Activated CD4-positive, alpha-beta T cell treated with anti-CD3 and anti-CD28 coated beads, Interleukin-2, amount 50 U/mL, for 4 hours (primary cell): ENCODE data around the gene MRPL53.

Source experiments
- DNase-seq, 2 experiments: peaks; one replicate each; pipeline ENCODE4 v3.0.0-alpha.2; 2020

The MRPL53 gene

GRCh38 chr2:74424139-74424992 lies 48.1 kb downstream of the MRPL53 start:
- no peak for DNase-seq

DNA sequence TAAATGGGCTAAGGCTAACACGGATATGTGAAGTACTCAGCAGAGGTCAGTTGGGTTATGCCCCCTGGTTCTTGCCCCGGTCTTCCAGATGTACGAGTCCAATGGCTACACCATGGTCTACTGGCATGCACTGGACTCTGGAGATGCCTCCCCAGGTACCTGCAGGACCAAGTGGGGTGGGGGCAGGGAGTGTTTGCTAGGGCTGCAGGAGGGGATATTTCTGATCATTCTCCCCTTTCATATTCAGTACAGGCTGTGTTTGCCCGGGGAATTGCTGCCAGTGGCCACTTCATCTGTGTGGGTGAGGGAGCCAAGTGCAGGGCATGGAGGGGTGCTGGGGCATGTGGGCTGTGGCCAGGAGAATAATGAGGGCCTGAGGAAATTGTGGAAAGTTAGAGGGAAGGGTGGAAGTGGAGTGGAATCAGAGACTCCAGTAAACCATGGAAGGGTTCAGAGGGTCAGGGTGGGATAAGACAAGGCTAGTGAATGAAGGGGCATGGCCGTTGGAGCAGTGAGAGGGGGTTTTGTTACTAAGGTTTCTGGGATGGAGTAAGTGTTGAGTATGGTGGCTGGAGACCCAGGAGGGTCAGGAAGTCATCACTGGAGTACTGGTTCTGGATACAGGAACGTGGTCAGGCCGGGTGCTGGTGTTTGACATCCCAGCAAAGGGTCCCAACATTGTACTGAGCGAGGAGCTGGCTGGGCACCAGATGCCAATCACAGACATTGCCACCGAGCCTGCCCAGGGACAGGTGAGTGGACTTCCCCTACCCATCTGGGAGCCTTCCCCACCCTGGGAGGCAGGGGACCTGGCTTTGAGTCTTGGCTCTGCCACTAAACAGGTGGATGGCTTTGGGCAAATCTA lies 49.0 kb downstream of the MRPL53 start:
- no peak for DNase-seq
